Cardiac fibroblast (primary cell): ENCODE measurements around the gene GABARAPL2.

Experiments used
- DNase-seq, 2 donors: peaks; one replicate each; pipeline versions ENCODE4 v3.0.0 to v3.0.0-alpha.2; 2010; ENCODE audit warnings: low read depth in 2 of 2
- H3K4me3 ChIP-seq, 2 donors: replicated peaks in 1 of 2; 1 replicate in 1 of 2; 2 replicates in 1 of 2; pipeline ENCODE4 v1.5.1; 2011; ENCODE audit warnings: low read depth in 2 of 2, low read length in 2 of 2, mild to moderate bottlenecking in 2 of 2, moderate library complexity in 1 of 2
- TF ChIP-seq, protein P1 (sequence below): IDR thresholded peaks from one replicate; pipeline ENCODE4 v1.5.1; 2011; ENCODE audit warnings: low read depth, mild to moderate bottlenecking, low read length, inconsistent platforms

The GABARAPL2 gene

DNA sequence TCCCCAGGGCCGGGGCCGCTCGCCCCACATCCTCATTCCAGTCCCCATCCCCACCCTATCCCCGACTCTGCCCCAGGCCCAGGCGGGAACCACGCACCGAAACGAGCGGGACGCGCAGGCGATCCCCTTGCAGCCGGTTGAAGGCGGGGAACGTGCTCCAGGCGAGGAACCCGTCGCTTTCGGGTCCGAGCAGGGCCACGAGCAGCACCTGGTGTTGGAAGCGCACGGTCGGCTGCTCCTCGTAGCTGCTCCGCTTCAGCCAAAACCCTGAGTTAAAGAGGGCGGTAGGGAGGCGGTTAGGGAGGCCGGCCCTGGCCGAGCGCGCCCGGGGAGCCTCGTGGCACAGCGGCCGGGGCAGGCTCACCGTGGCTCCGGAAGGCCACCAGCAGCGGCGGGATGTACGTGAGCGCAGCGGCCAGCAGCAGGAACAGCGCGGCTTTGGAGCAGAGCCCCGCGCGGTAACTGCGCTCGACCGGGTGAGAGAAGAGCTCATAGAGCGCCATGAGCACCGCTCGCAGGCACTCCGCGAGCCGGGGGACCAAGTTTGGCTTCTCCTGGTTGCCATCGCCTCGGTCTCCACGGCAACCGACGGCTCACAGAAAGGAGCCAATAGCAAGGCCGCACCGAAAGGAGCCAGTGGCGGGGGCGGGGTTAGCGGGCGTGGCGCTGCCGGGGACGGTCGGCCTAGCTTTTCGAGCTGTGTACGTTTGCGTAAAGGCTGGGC, 10.3 kb upstream of the GABARAPL2 start, which contains the start of gene TMEM231:
TMEM231 (minus strand) TSS at position 546 of the 724 bp plus-strand sequence; CDS start at position 503, 43 bp downstream.
- TF ChIP-seq, protein P1, sequence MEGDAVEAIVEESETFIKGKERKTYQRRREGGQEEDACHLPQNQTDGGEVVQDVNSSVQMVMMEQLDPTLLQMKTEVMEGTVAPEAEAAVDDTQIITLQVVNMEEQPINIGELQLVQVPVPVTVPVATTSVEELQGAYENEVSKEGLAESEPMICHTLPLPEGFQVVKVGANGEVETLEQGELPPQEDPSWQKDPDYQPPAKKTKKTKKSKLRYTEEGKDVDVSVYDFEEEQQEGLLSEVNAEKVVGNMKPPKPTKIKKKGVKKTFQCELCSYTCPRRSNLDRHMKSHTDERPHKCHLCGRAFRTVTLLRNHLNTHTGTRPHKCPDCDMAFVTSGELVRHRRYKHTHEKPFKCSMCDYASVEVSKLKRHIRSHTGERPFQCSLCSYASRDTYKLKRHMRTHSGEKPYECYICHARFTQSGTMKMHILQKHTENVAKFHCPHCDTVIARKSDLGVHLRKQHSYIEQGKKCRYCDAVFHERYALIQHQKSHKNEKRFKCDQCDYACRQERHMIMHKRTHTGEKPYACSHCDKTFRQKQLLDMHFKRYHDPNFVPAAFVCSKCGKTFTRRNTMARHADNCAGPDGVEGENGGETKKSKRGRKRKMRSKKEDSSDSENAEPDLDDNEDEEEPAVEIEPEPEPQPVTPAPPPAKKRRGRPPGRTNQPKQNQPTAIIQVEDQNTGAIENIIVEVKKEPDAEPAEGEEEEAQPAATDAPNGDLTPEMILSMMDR: no peak
- H3K4me3 ChIP-seq: peak within 1 kb of the TSS; percentile 80 to 87
- DNase-seq: peak; percentile 93 to 94

DNA sequence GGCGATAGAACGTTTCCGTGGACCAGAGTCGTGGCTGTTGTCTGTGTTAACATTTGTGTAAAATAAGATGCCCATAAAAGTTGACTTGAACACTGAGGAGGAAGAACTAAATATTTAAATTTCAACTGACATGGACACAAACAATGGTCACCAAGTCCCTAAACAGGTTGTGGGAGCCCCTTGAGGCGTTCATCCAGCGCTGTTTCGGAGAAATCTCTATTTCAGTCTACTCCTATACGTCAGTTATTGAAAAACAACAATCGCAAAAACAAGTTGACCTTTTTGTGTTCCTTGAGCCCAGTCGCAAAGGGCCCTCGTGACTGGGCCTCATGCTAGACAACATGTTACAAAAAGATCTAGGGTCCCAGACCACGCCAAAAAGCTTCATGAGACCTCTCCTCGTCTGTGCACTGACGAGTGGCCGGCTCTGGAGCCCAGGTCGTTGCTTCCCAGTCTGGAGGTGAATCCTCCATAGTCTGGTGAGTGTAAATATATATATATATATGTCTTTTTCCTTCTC, 9.7 kb upstream of the GABARAPL2 start:
- no peak for DNase-seq
- TF ChIP-seq, protein P1: no peak
- peak overlapping the region; percentile 80 to 87 for H3K4me3 ChIP-seq

DNA sequence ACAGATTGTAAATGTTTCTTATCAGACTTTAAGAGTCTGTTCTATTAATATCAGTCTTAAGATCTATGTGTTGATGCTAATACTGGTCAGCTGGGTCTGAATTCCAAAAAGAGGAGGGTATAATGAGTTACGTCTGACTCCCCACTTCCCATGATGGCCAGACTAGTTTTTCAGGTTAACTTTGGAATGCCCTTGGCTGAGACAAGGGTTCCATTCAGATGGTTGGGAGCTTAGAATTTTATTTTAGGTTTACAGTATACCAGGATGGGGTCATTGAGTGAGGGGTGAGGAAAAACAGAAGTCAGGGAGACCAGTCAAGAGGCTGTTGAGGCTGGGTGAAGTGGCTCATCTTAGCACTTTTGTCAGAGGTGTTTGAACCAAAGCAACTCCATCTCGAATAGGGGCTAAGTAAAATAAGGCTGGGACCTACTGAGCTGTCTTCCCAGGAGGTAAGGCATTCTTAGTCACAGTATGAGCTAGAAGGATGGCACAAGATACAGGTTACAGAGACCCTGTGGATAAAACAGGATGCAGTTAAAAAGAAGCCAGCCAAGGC, 7.3 kb upstream of the GABARAPL2 start:
- no peak overlapping the region for H3K4me3 ChIP-seq
- no peak for DNase-seq
- TF ChIP-seq, protein P1: no peak

DNA sequence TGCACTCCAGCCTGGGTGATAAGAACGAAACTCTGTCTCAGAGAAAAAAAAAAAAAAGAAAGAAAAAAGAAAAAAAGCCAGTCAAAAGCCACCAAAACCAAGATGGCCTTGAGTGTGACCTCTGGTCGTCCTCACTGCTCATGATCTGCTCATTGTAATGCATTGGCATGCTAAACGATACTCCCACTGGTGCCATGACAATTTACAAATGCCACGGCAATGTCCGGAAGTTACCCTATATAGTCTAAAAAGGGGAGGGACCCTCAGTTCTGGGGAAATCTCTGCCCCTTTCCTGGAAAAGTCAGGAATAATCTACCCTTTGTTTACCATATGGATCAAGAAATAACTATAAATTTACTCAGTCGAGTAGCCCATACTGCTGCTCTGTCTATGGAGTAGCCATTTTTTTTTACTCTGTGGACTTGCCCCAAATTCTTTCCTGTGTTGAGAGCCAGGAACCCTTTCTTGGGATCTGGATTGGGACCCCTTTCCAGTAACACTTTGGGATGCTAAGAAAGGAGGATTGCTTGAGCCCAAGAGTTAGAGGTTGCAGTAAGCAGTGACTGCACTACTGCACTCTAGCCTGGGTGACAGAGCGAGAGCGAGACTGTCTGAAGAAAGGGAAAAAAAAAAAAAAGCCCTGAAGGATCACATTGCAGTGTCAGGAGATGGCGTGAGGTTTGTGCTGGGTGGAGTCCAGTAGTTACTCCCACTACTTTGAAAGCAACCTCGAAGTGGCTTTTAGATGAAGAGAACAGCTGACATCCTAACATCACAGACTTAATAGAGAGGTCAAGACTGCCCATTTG, 6.4 kb upstream of the GABARAPL2 start:
- DNase-seq: peak; percentile 61 to 73
- H3K4me3 ChIP-seq: no peak overlapping the region
- TF ChIP-seq, protein P1: no peak

DNA sequence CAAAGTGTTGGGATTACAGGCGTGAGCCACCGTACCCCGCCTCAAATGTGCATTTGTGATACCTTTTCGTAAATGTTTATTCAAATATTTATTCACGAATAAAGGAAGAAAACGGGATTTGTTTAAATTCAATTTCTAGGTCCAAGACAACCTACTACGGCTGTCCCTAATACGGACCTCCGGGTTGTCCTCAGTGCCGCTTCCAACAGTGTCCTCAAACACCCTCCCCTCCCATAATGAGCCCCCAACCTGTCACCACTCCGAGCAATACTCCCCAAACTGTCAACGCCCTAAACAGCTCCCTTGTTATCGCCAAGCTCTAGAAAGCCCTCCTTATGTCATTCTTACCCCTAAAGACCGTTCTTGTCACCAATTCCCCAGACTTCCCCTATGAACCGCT, 539 bp upstream of the GABARAPL2 start:
- DNase-seq: peak in 1 of 2 donors; percentile 4
- peak overlapping the region; percentile 94 to 95 for H3K4me3 ChIP-seq
- TF ChIP-seq, protein P1: no peak

DNA sequence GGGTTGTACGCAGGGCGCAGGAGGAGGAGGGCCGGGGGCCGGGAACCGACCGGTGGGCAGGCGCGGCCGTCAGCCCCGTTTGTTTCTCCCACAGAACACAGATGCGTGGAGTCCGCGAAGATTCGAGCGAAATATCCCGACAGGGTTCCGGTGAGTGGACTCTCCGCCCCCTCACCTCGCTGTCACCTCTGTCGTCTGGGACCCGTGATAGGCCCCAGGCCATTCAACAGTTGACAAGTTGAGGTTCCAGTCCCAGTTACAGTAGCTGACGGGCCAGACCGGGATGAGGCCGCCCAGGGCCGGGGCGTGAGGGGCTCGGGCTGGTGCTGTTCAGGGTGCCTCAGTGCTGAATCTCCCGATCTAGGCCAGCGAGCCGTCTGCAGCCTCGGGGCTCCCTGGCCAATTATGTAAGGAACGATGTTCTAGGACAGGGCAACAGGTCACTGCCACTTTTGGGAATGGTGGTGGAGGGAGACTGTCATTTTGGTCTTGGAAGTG, 628 bp downstream of the GABARAPL2 start:
- peak in 1 of 2 donors; percentile 3 for DNase-seq
- peak overlapping the region; percentile 94 to 95 for H3K4me3 ChIP-seq
- TF ChIP-seq, protein P1: no peak
